ENCODE data around the gene USP10. TPM values are rescaled to one million over a fixed set of nuclear protein-coding genes. Genes with fewer than 3 reads are reported as not detected.

Gene USP10
- total RNA-seq, 2 experiments from 2014 or later: 65.9 to 134 TPM

GRCh38 chr16:84683691-84684591, 15.9 kb upstream of the USP10 start:
- Histone ChIP-seq H4K20me1 (ENCODE audit: insufficient read depth, low read length) (no peaks in the 10 kb centered on the region), H3K9me3 (ENCODE audit: low read length) (peaks cover 5% of the 10 kb centered on the region; the same call in 1 of the 2 replicates), H3K4me3 (ENCODE audit: low read depth, low read length, poor library complexity, severe bottlenecking) (no peak overlapping the region), H2AFZ (ENCODE audit: low read length) (no peak overlapping the region), H3K9me2 (ENCODE audit: insufficient read depth, low read length) (no peaks in the 10 kb centered on the region), H3K27ac (ENCODE audit: low read depth, low read length, poor library complexity, severe bottlenecking) (no peak overlapping the region), H3K4me1 (ENCODE audit: insufficient read depth, low read length, poor library complexity, severe bottlenecking) (peaks cover 15% of the 10 kb centered on the region), H3K36me3 (ENCODE audit: insufficient read depth, low read length) (no peaks in the 10 kb centered on the region), H3K79me2 (ENCODE audit: insufficient read depth, low read depth, low read length) (no peaks in the 10 kb centered on the region), H3K4me2 (ENCODE audit: low read length) (no peak overlapping the region)
- ChIA-PET POLR2A (interaction anchor here (0.6 kb wide), 3 partner anchors 12 to 91 kb away, joined by 3 to 4 read pairs (median 3); no protein-coding TSS in a partner anchor), CTCF (ENCODE audit: unreplicated experiment) (no interaction called here)
- TF ChIP-seq CTCF (conservative IDR thresholded peaks at IDR 0.05; ENCODE audit: low read length): no peak
- no peak for TF ChIP-seq EZH2phosphoT487 (IDR thresholded peaks at IDR 0.05; ENCODE audit: borderline replicate concordance, low read depth, low read length)
- no peak for DNase-seq (ENCODE audit: low spot score)
- intact Hi-C loops (cut with micrococcal nuclease; ENCODE audit: unreplicated experiment): no loop called here
- no TSS peak for BruUV-seq (replicated peaks)

DNA sequence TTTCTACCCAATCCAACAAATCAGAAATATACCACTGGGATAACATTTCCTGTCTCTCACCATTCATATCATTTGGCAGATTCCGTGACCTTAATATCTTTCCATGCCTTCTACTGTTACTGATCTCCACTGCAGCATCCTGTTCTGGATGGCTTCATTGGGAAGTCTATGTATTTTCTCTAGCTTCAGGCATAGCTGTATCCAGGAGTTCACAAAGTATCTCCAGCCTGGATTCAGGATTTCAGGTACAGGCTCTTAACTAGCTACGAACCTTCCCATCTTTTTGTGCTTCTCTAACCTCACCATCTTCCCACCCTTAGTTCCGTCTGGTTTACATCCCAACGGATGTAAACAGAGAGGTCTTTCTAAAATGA, 15.2 kb upstream of the USP10 start:
- no peaks in the 10 kb centered on the region for H3K79me2 ChIP-seq (ENCODE audit: insufficient read depth, low read depth, low read length)
- H3K4me3 ChIP-seq (ENCODE audit: low read depth, low read length, poor library complexity, severe bottlenecking): no peak overlapping the region
- H4K20me1 ChIP-seq (ENCODE audit: insufficient read depth, low read length): no peaks in the 10 kb centered on the region
- DNase-seq (ENCODE audit: low spot score): no peak
- no peak overlapping the region for H3K4me2 ChIP-seq (ENCODE audit: low read length)
- no peaks in the 10 kb centered on the region for H3K36me3 ChIP-seq (ENCODE audit: insufficient read depth, low read length)
- TF ChIP-seq CTCF (conservative IDR thresholded peaks at IDR 0.05; ENCODE audit: low read length): no peak
- no peak for TF ChIP-seq EZH2phosphoT487 (IDR thresholded peaks at IDR 0.05; ENCODE audit: borderline replicate concordance, low read depth, low read length)
- ChIA-PET POLR2A (interaction anchor here (0.6 kb wide), 1 partner anchor 62 kb away, joined by 3 read pairs; no protein-coding TSS in a partner anchor), CTCF (ENCODE audit: unreplicated experiment) (no interaction called here)
- peaks cover 5% of the 10 kb centered on the region; the same call in 1 of the 2 replicates for H3K9me3 ChIP-seq (ENCODE audit: low read length)
- no TSS peak for BruUV-seq (replicated peaks)
- no peaks in the 10 kb centered on the region for H3K9me2 ChIP-seq (ENCODE audit: insufficient read depth, low read length)
- intact Hi-C loops (cut with micrococcal nuclease; ENCODE audit: unreplicated experiment): no loop called here
- H3K27ac ChIP-seq (ENCODE audit: low read depth, low read length, poor library complexity, severe bottlenecking): no peak overlapping the region
- H3K4me1 ChIP-seq (ENCODE audit: insufficient read depth, low read length, poor library complexity, severe bottlenecking): peaks cover 15% of the 10 kb centered on the region
- no peak overlapping the region for H2AFZ ChIP-seq (ENCODE audit: low read length)

DNA sequence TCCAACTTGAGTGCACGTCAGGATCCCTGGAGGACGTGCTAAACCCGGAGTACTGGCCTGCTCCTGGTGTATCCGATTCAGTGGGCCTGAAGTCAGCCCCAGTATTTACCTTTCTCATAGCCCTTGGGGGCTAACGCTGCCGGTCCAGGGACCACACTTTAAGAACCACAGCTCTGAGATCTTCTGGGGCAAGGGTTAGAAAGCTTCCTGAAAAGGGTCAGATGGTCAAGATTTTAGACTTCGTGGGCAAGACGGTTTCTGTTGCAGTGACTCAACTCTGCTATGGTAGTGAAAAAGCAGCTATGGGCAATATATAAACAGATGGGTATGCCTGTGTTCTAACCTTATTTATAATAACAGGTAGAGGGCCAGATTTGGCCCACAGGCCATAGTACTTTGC, 14.6 kb upstream of the USP10 start:
- CTCF ChIA-PET (ENCODE audit: unreplicated experiment): no interaction called here
- Histone ChIP-seq H3K4me2 (ENCODE audit: low read length) (no peak overlapping the region), H3K27ac (ENCODE audit: low read depth, low read length, poor library complexity, severe bottlenecking) (no peak overlapping the region), H4K20me1 (ENCODE audit: insufficient read depth, low read length) (no peaks in the 10 kb centered on the region), H3K9me2 (ENCODE audit: insufficient read depth, low read length) (no peaks in the 10 kb centered on the region), H3K9me3 (ENCODE audit: low read length) (peaks cover 5% of the 10 kb centered on the region; the same call in 1 of the 2 replicates), H3K4me3 (ENCODE audit: low read depth, low read length, poor library complexity, severe bottlenecking) (no peak overlapping the region), H3K4me1 (ENCODE audit: insufficient read depth, low read length, poor library complexity, severe bottlenecking) (peaks cover 15% of the 10 kb centered on the region), H3K36me3 (ENCODE audit: insufficient read depth, low read length) (no peaks in the 10 kb centered on the region), H3K79me2 (ENCODE audit: insufficient read depth, low read depth, low read length) (no peaks in the 10 kb centered on the region), H2AFZ (ENCODE audit: low read length) (no peak overlapping the region)
- POLR2A ChIA-PET: no interaction called here
- no peak for DNase-seq (ENCODE audit: low spot score)
- TF ChIP-seq CTCF (conservative IDR thresholded peaks at IDR 0.05; ENCODE audit: low read length) (no peak), EZH2phosphoT487 (IDR thresholded peaks at IDR 0.05; ENCODE audit: borderline replicate concordance, low read depth, low read length) (no peak)
- no TSS peak for BruUV-seq (replicated peaks)
- intact Hi-C loops (cut with micrococcal nuclease; ENCODE audit: unreplicated experiment): no loop called here

All from OCI-LY7 (cell line).